NT2/D1 (cell line): Measurements from ENCODE around the gene CCR7.

Source experiments
- SUZ12 ChIP-seq: IDR thresholded peaks from 2 replicates; pipeline ENCODE4 v1.6.1; 2011; ENCODE audit not compliant: insufficient read length, insufficient read depth; ENCODE audit errors: extremely low read depth
- ZNF274 ChIP-seq: IDR thresholded peaks from 2 replicates; pipeline ENCODE4 v1.6.1; 2011; ENCODE audit warnings: mild to moderate bottlenecking, low read depth, low read length

GRCh38 chr17:40528692-40529417 is 36.4 kb downstream of the CCR7 start:
- TF ChIP-seq ZNF274, result no peak
- no peak for TF ChIP-seq SUZ12
